ENCODE results near the gene NDUFA3.

DNA sequence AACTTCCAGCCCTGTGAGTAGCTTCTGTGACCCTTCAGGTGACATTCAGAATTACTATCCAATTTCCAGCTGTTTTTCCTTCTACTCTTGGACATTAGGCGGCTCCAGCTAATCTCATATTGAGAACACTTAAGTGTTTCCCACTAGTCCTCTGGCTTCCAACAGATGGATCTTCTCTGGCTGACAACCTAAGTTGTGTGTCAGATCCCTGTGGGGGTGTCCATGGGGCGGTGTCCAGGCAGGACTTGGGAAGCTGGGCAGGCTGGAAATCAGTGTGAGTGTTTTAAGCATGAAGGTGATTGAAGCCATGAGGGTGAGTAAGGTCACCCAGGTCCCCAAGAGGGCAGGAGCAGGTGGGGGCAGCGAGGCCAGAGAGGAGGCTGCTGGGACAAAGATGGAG is 45.0 kb downstream of the NDUFA3 start:
- no peak for TF ChIP-seq POLR2AphosphoS5 (IDR thresholded peaks at IDR 0.05; ENCODE audit: borderline replicate concordance, low read depth, low read length)
- no peak for TF ChIP-seq EZH2 (IDR thresholded peaks at IDR 0.05)
